Progenitor cell of endocrine pancreas (in vitro differentiated cells): ENCODE measurements around the gene CHAMP1. TPM values are rescaled to one million over a fixed set of nuclear protein-coding genes. Genes with fewer than 3 reads are reported as not detected.
A peak's percentile ranks its signal among the peaks of the same experiment; 100 is the strongest.
"Not testable (repeated sequence)": the region's sequence is repeated elsewhere in the genome, so short reads cannot be mapped to it uniquely, and the experiment has no call there.

Experiments used
- DNase-seq: peaks from one replicate; pipeline ENCODE4 v3.0.0; 2021; ENCODE audit warnings: low spot score; ENCODE audit not compliant: unreplicated experiment
- H3K27ac Mint-ChIP-seq: 2 replicates; pipeline ENCODE4 v1.8.0; 2021; ENCODE audit warnings: mild to moderate bottlenecking, moderate library complexity, mixed read lengths
- H3K27me3 Mint-ChIP-seq: 2 replicates; pipeline ENCODE4 v1.8.0; 2021; ENCODE audit warnings: mixed read lengths
- H3K36me3 Mint-ChIP-seq: 2 replicates; pipeline ENCODE4 v1.8.0; 2022; ENCODE audit warnings: mixed read lengths; ENCODE audit not compliant: insufficient read depth
- H3K4me1 Mint-ChIP-seq: 2 replicates; pipeline ENCODE4 v1.8.0; 2021; ENCODE audit warnings: low read depth, mixed read lengths
- H3K4me3 Mint-ChIP-seq: 2 replicates; pipeline ENCODE4 v1.8.0; 2021; ENCODE audit warnings: low read depth, mild to moderate bottlenecking, moderate library complexity, mixed read lengths
- H3K9me3 Mint-ChIP-seq: 2 replicates; pipeline ENCODE4 v1.8.0; 2021; ENCODE audit warnings: low read depth, mixed read lengths
- CTCF ChIP-seq: fragments of 200-600 bp; sonication (generic); IDR thresholded peaks from one replicate; pipeline ENCODE4 v1.5.0; 2021; ENCODE audit warnings: antibody characterized with exemption, mild to moderate bottlenecking; ENCODE audit not compliant: unreplicated experiment
- total RNA-seq: library from RNA; stranded (reverse); gene quantifications from 2 replicates; pipeline ENCODE4 v1.2.1, GENCODE V29; 2021

The CHAMP1 gene
- total RNA-seq, 1 donor from 2014 or later: 39.8 TPM

GRCh38 chr13:114334305-114335053, 20.2 kb downstream of the CHAMP1 start:
- H3K27ac Mint-ChIP-seq: no peak overlapping the region
- no peaks in the 10 kb centered on the region for H3K9me3 Mint-ChIP-seq

GRCh38 chr13:114336457-114336856, 22.2 kb downstream of the CHAMP1 start:
- not testable (repeated sequence) for H3K9me3 Mint-ChIP-seq, H3K27ac Mint-ChIP-seq, H3K36me3 Mint-ChIP-seq, H3K4me1 Mint-ChIP-seq, H3K4me3 Mint-ChIP-seq, H3K27me3 Mint-ChIP-seq, DNase-seq

More at GRCh38 chr13:114334305-114335053, 20.2 kb downstream of the CHAMP1 start:
- no peak overlapping the region for H3K4me3 Mint-ChIP-seq
- no peak for DNase-seq
- no peak for TF ChIP-seq CTCF
- no peaks in the 10 kb centered on the region for H3K27me3 Mint-ChIP-seq
- H3K4me1 Mint-ChIP-seq: no peaks in the 10 kb centered on the region
- H3K36me3 Mint-ChIP-seq: no peaks in the 10 kb centered on the region

GRCh38 chr13:114338959-114339358, 24.7 kb downstream of the CHAMP1 start:
- no peak for DNase-seq
- no peaks in the 10 kb centered on the region for H3K9me3 Mint-ChIP-seq
- H3K36me3 Mint-ChIP-seq: no peaks in the 10 kb centered on the region
- H3K27ac Mint-ChIP-seq: no peak overlapping the region
- no peak for TF ChIP-seq CTCF
- H3K4me1 Mint-ChIP-seq: no peaks in the 10 kb centered on the region
- no peaks in the 10 kb centered on the region for H3K27me3 Mint-ChIP-seq
- no peak overlapping the region for H3K4me3 Mint-ChIP-seq

- H3K27ac Mint-ChIP-seq: no peak overlapping the region
- no peak for DNase-seq
- no peaks in the 10 kb centered on the region for H3K36me3 Mint-ChIP-seq
- H3K4me1 Mint-ChIP-seq: no peaks in the 10 kb centered on the region
- peak; percentile 45 for TF ChIP-seq CTCF
- no peaks in the 10 kb centered on the region for H3K9me3 Mint-ChIP-seq
- H3K27me3 Mint-ChIP-seq: no peaks in the 10 kb centered on the region
- no peak overlapping the region for H3K4me3 Mint-ChIP-seq
Measured at GRCh38 chr13:114339857-114340534, 25.7 kb downstream of the CHAMP1 start.

- no peaks in the 10 kb centered on the region for H3K27me3 Mint-ChIP-seq
- no peak overlapping the region for H3K4me3 Mint-ChIP-seq
Measured at GRCh38 chr13:114341003-114341777, 26.9 kb downstream of the CHAMP1 start.

GRCh38 chr13:114347256-114347655, 33.0 kb downstream of the CHAMP1 start:
- not testable (repeated sequence) for H3K4me3 Mint-ChIP-seq, H3K4me1 Mint-ChIP-seq, H3K36me3 Mint-ChIP-seq, H3K9me3 Mint-ChIP-seq, DNase-seq, H3K27ac Mint-ChIP-seq
- H3K27me3 Mint-ChIP-seq: peaks cover 10% of the 10 kb centered on the region

More at GRCh38 chr13:114341003-114341777, 26.9 kb downstream of the CHAMP1 start:
- no peaks in the 10 kb centered on the region for H3K9me3 Mint-ChIP-seq
- no peaks in the 10 kb centered on the region for H3K4me1 Mint-ChIP-seq
- no peak for DNase-seq
- no peaks in the 10 kb centered on the region for H3K36me3 Mint-ChIP-seq
- TF ChIP-seq CTCF: no peak
- peak overlapping the region; percentile 37 for H3K27ac Mint-ChIP-seq
